H7 (cell line): ENCODE results near the gene NNT. TPM values are rescaled to one million over a fixed set of nuclear protein-coding genes. Genes with fewer than 3 reads are reported as not detected.
"Not testable (repeated sequence)": the region's sequence is repeated elsewhere in the genome, so short reads cannot be mapped to it uniquely, and the experiment has no call there.

Experiments
- DNase-seq: peaks from one replicate; pipeline ENCODE4 v3.0.0; 2012
- H3K27me3 ChIP-seq: 2 replicates; pipeline ENCODE4 v1.6.0; 2011; ENCODE audit warnings: mild to moderate bottlenecking, low read length; ENCODE audit not compliant: control insufficient read depth, insufficient read depth
- H3K36me3 ChIP-seq: replicated peaks from 2 replicates; pipeline ENCODE4 v1.5.1; 2011; ENCODE audit warnings: low read length; ENCODE audit not compliant: control insufficient read depth, insufficient read depth
- H3K4me3 ChIP-seq: 2 replicates; pipeline ENCODE4 v1.5.1; 2011; ENCODE audit warnings: low read depth, mild to moderate bottlenecking, control low read depth, low read length, moderate library complexity; ENCODE audit not compliant: insufficient read depth
- total RNA-seq: library from RNA; depleted of rRNA; stranded (reverse); fragments of >200 nt; shearing (Covaris generic); gene quantifications from 2 replicates; pipeline ENCODE4 v1.2.3, GENCODE V29; 2014

NNT gene
- total RNA-seq, 1 experiment from 2014 or later = 28.8 TPM

DNA sequence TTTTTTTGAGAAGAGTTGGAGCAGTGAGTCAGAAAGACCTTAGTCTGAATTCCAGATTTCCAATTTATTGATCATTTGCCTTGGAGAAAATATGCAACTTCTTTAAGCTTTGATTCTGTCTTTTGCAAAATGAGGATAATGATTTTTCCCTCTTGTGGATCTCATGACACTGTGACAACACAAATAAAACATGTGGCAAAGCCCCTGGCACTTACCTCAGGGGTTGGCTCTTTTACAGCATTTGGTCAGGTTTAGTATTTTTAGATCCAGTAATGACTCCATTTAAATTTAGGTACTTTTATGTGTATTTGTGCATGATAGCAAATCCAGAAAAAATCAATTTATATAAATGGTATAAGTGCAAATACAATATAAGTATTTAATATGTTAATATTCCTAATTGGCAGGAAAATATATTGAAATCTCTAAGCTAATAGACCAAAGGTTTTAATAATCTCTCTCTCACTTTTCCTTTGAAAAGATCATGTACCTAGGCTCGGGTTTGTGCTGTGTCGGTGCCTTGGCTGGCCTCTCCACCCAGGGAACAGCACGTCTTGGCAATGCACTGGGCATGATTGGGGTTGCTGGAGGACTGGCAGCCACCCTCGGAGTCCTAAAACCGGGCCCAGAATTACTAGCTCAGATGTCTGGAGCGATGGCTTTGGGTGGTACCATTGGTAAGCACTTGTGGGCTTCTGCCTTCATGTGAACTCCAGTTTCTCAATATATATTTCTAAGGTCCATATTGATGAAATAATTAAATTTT, 49.7 kb downstream of the NNT start:
- DNase-seq = no peak
- H3K36me3 ChIP-seq = no peaks in the 10 kb centered on the region
- H3K27me3 ChIP-seq = no peaks in the 10 kb centered on the region
- no peak overlapping the region for H3K4me3 ChIP-seq

DNA sequence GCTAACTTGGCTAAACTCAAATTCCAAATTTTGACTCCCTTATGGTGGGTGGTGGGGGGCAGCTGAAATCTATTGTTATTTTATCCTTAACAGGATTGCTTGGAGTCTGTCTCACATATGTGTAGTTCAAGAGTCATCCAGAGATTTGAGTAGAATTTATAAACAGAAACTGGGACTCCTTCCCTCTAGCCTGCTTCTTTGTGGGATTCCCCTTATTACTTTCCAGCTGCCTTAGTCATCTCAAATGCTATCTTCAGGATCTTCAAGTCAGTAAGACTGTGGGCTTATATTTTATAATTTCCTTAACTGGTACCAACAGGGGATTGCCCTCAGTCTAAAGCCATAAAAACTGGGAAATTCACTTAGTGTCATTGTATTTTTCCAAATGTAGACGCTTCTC, 55.5 kb downstream of the NNT start:
- DNase-seq = no peak
- no peak overlapping the region for H3K4me3 ChIP-seq
- H3K36me3 ChIP-seq = peaks cover 1% of the 10 kb centered on the region
- H3K27me3 ChIP-seq = no peaks in the 10 kb centered on the region

DNA sequence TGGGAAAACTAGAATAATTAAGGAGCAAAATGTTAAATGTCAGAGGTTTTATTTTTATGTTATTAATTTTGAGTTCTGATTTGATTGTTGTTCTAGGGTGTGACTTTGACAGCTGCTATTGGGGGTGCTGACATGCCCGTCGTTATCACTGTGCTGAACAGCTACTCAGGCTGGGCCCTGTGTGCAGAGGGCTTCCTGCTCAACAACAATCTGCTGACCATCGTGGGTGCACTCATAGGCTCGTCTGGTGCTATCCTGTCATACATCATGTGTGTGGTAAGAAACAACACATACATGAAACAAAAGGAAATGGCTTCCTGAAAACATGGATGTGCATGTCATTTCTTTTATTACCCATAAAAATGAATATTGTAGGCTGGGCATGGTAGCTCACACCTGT, 56.1 kb downstream of the NNT start:
- no peaks in the 10 kb centered on the region for H3K27me3 ChIP-seq
- no peak for DNase-seq
- H3K4me3 ChIP-seq = no peak overlapping the region
- H3K36me3 ChIP-seq = peaks cover 1% of the 10 kb centered on the region

DNA sequence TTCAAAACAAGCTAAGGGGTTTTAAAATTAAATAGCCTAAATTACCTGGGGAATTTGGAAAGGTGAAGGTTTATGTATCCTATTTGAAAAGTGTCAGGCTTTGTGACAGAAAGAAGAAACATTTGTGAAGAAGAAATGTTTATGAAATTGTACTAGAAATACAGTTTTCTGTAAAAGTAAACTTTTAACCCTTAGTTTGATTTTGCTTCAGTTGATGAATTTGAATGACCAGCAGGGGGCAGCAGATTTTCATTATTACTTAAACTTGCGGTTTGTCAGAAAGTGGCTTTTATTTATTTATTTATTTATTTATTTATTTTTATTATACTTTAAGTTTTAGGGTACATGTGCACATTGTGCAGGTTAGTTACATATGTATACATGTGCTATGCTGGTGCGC, 58.1 kb downstream of the NNT start:
- peak; percentile 11 for DNase-seq
- peaks cover 1% of the 10 kb centered on the region for H3K36me3 ChIP-seq

DNA sequence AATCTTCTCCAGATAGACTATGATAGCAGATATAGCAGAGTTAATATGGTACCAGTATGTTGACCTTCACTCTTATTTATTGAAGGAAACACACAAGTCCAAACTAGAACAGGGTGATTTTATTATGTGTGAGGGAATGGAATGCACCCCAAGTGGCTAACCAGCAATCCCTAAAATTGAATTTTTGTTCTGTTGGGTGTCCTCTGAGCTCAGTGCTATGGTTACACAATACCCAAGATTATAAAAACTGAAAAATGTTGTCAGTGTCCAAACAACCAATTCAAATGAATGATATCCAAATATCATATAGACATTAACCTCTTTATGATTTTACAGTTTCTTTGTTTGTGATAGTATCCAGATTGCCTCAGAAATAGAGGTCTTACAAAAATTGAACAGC, 60.9 kb downstream of the NNT start:
- Histone ChIP-seq H3K27me3 (no peaks in the 10 kb centered on the region), H3K4me3 (no peak overlapping the region), H3K36me3 (peaks cover 1% of the 10 kb centered on the region)
- DNase-seq = no peak

More for the DNA sequence above, 58.1 kb downstream of the NNT start:
- Histone ChIP-seq H3K4me3 (no peak overlapping the region), H3K27me3 (no peaks in the 10 kb centered on the region)

DNA sequence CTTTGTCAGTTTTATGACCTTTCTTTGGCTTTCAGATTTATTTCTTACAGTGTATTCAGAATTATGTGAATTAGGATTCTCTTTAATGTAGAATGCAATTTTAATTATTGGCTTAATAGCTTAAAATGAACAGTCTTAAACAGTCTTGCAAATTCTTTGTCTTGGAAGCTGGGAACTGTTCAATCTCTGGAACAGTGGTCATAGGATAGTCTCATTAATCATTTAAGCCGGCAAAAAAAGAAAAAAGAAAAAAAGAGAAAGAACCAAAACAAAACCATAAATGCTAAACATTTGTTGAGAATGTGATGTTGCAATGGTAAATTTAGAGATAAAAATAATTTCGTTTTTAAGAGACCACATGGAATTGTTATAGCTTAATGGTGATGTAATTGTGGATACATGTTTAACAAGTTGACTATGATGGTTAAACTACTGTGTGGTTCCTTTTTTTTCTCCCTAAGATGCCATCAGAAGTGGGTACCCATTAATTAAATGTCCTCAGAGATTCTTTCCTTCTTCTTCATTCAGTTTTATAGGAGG, 61.6 kb downstream of the NNT start:
- DNase-seq = no peak
- H3K4me3 ChIP-seq = no peak overlapping the region
- peaks cover under 1% of the 10 kb centered on the region; the same call in 1 of the 2 replicates for H3K36me3 ChIP-seq
- H3K27me3 ChIP-seq = no peaks in the 10 kb centered on the region

DNA sequence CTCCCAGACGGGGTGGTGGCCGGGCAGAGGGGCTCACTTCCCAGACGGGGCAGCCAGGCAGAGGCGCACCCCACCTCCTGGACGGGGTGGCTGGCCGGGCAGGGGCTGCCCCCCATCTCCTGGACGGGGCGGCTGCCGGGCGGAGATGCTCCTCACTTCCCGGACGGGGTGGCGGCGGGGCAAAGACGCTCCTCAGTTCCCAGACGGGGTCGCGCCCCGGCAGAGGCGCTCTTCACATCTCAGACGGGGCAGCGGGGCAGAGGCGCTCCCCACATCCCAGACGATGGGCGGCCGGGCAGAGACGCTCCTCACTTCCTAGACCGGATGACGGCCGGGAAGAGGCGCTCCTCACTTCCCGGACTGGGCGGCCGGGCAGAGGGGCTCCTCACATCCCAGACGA, 62.8 kb downstream of the NNT start:
- not testable (repeated sequence) for H3K27me3 ChIP-seq, H3K36me3 ChIP-seq, DNase-seq, H3K4me3 ChIP-seq

DNA sequence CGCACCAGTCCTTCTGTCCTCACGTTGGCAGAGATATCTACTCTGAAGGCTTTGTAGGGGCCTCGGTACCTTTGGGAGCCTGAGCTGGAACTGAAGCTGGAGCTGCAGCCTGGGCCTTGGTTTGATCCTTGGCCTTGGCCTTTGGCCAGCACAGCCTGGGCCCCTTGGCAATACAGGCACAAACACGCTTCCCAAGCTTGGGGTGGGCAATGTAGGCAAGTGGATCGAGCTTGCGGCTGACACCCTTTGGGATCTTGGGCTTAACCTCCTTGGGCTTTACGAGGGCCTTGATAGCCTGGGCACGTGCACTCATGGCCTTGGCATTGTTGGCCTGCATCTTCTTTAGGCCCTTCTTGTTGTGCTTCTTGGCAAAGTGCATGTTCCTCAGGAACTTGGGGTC, 63.7 kb downstream of the NNT start:
- not testable (repeated sequence) for H3K36me3 ChIP-seq, DNase-seq, H3K27me3 ChIP-seq, H3K4me3 ChIP-seq

DNA sequence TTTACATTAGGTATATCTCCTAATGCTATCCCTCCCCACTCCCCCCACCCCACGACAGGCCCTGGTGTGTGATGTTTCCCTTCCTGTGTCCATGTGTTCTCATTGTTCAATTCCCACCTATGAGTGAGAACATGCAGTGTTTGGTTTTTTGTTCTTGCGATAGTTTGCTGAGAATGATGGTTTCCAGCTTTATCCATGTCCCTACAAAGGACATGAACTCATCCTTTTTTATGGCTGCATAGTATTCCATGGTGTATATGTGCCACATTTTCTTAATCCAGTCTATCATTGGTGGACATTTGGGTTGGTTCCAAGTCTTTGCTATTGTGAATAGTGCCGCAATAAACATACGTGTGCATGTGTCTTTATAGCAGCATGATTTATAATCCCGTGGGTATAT, 64.4 kb downstream of the NNT start:
- H3K4me3 ChIP-seq, H3K27me3 ChIP-seq, DNase-seq, H3K36me3 ChIP-seq: not testable (repeated sequence)

DNA sequence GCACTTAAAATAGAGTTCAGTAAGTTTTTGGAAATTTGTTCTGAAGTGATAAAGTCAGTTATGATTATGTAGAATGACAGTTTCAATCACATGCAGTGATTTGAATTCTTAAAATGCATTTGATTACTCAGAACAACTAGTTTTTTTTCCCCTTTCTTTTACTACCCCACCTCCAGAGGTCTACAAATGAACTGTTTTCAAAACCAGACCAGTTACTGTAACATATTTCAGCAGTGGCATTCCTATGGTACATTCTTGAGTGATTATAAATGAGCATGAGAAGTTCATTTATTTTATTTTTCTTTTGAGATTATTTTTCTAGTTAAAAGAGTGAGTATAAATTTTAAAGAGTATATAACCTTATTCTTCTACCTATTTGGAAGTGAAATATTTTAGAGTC, 71.6 kb downstream of the NNT start:
- no peak for DNase-seq
- Histone ChIP-seq H3K27me3 (no peaks in the 10 kb centered on the region), H3K36me3 (no peaks in the 10 kb centered on the region), H3K4me3 (no peak overlapping the region)

DNA sequence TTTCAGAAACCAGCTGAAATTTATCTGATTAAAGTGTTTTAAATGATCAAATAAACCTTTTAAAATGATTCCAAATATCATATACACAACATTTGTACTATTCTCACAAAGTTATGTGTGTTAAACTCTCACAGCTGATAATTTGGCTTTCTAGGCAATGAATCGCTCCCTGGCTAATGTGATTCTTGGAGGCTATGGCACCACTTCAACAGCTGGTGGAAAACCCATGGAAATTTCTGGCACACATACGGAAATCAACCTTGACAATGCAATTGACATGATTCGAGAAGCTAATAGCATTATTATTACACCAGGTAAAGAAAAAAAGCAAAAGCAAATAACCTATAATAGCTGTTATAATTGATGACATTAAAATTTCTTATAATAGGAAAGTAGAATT, 72.4 kb downstream of the NNT start:
- Histone ChIP-seq H3K4me3 (no peak overlapping the region), H3K27me3 (no peaks in the 10 kb centered on the region), H3K36me3 (no peaks in the 10 kb centered on the region)
- DNase-seq = no peak

DNA sequence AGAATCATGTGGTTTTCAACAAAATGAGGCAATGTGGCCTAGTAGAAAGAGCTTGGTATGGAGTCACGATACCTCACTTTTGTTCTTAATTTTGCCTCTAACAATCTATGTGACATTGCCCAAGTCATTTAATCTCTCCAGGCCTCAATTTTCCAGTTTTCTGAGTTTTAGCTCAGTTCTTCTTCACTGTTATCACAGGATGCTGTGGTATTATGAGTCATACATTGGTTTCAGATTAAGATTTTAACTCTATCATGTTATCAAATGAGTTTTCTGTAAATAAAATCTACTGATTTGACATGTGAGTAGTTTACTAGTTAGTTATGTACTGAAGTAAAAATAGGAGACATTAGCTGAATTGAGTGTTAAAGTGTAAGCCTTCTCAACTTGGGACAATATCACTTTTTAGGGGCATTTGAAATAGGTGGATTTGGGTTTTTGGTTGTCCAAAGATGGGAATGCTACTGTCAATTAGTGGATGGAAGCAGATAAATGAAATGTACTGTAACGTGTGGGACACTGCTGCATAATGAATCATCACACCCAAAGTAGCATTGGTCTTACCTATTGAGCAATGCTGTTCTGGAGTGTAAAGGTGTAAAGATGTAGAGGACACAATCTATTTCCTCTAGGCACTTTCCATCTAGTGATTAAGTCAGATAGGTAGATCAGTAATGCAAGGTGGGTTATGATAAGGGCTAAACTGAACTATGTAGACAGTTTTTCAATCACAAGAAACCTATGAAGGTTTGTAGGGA, 73.3 kb downstream of the NNT start:
- Histone ChIP-seq H3K4me3 (no peak overlapping the region), H3K36me3 (no peaks in the 10 kb centered on the region), H3K27me3 (no peaks in the 10 kb centered on the region)
- DNase-seq = no peak

DNA sequence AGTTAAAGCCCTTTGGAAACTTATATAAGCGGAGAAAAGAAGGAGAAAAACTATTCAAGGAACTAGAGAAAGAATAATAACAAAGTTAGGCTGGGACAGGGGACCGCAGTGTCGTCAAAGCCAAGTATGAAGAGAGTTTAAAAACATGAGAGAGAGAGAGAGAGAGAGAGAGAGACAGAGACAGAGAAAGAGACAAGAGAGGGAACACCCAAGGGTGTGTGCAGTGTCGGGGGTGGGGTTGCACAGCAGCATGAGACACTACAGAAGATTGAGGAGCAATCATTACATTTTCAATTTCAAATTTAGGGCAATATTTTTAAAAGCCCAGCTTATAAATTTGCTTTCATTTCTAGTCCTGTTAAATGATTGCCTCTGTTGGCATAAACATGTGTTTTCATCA, 74.3 kb downstream of the NNT start:
- H3K4me3 ChIP-seq = no peak overlapping the region
- DNase-seq = no peak
- H3K27me3 ChIP-seq = no peaks in the 10 kb centered on the region
- H3K36me3 ChIP-seq = no peaks in the 10 kb centered on the region

DNA sequence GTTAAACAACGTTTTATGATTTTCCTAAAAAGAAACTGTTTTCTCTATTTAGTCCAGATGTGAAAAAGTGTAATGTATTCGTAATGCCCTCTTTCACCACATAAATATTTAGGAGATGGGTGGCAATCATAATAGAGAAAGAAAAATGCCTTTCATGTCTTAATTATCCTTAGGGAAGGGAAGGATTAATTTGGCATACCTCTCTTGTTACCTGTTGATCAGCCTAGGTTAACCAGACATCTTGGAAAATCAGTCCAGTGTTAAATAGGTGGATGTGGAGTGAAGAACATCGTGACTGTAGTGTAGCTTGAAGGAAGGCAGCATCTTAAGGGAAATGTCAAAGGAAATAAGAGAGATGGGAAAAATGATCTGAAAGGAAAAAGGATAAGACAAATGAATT, 76.2 kb downstream of the NNT start:
- H3K27me3 ChIP-seq = no peaks in the 10 kb centered on the region
- H3K36me3 ChIP-seq = no peaks in the 10 kb centered on the region
- H3K4me3 ChIP-seq = no peak overlapping the region
- no peak for DNase-seq

DNA sequence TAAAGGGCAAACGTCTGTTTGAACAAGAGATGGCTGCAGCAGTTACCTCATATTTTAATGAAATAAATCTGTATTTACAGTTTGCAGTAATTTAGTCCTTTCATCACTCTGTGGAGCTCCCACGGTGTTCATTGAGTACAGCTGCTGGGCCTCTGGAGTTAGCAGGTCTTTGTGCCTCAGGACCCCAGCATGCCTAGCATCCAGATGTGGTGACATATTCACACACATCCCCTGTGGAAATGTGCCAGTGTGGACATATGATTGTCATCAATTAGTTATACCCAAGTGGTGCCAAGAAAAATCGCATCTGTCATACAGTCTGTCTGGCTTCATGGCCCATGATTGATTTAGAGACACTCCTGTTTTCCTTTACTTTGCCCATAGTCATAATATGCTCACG, 77.3 kb downstream of the NNT start:
- no peak for DNase-seq
- Histone ChIP-seq H3K4me3 (no peak overlapping the region), H3K27me3 (no peaks in the 10 kb centered on the region), H3K36me3 (no peaks in the 10 kb centered on the region)
